Astrocyte of the cerebellum (primary cell): ENCODE data around the gene RASA3.
"Not testable (repeated sequence)": the region's sequence is repeated elsewhere in the genome, so short reads cannot be mapped to it uniquely, and the experiment has no call there.

Experiments used
- DNase-seq: peaks from one replicate; pipeline ENCODE4 v3.0.0-alpha.2; 2011; ENCODE audit warnings: low read depth
- H3K4me3 ChIP-seq: 2 replicates; pipeline ENCODE4 v1.5.1; 2011; ENCODE audit warnings: mild to moderate bottlenecking, low read depth, low read length, moderate library complexity
- CTCF ChIP-seq: IDR thresholded peaks from 2 replicates; pipeline ENCODE4 v1.5.1; 2012; ENCODE audit warnings: low read length, low read depth, moderate library complexity, mild to moderate bottlenecking; ENCODE audit errors: missing control alignments
- in situ Hi-C: cut with HindIII; loops from 2 replicates; pipeline ENCODE4 v1.10.0; 2017; ENCODE audit warnings: low sequenced_read_pairs

Gene RASA3

GRCh38 chr13:114106991-114107685, 25.3 kb downstream of the RASA3 start:
- H3K4me3 ChIP-seq = no peak overlapping the region
- DNase-seq = no peak
- in situ Hi-C loops = no loop called here
- no peak for TF ChIP-seq CTCF

- no peak for TF ChIP-seq CTCF
- H3K4me3 ChIP-seq = no peak overlapping the region
- no peak for DNase-seq
- in situ Hi-C loops = no loop called here
Observed at GRCh38 chr13:114106526-114106925, 25.9 kb downstream of the RASA3 start.

- TF ChIP-seq CTCF = no peak
- no peak for DNase-seq
- in situ Hi-C loops = no loop called here
- no peak overlapping the region for H3K4me3 ChIP-seq
Observed at GRCh38 chr13:114105521-114106225, 26.8 kb downstream of the RASA3 start.

GRCh38 chr13:114104655-114105520, 27.5 kb downstream of the RASA3 start:
- no peak overlapping the region for H3K4me3 ChIP-seq
- in situ Hi-C loops = no loop called here
- TF ChIP-seq CTCF = no peak
- DNase-seq = no peak

- DNase-seq = no peak
- no peak for TF ChIP-seq CTCF
- H3K4me3 ChIP-seq = no peak overlapping the region
- in situ Hi-C loops = no loop called here
Observed at GRCh38 chr13:114103801-114104654, 28.4 kb downstream of the RASA3 start.

GRCh38 chr13:114103289-114103621, 29.2 kb downstream of the RASA3 start:
- in situ Hi-C loops, H3K4me3 ChIP-seq, DNase-seq: not testable (repeated sequence)
